Measurements from ENCODE around the gene COL6A2.

Gene COL6A2

DNA sequence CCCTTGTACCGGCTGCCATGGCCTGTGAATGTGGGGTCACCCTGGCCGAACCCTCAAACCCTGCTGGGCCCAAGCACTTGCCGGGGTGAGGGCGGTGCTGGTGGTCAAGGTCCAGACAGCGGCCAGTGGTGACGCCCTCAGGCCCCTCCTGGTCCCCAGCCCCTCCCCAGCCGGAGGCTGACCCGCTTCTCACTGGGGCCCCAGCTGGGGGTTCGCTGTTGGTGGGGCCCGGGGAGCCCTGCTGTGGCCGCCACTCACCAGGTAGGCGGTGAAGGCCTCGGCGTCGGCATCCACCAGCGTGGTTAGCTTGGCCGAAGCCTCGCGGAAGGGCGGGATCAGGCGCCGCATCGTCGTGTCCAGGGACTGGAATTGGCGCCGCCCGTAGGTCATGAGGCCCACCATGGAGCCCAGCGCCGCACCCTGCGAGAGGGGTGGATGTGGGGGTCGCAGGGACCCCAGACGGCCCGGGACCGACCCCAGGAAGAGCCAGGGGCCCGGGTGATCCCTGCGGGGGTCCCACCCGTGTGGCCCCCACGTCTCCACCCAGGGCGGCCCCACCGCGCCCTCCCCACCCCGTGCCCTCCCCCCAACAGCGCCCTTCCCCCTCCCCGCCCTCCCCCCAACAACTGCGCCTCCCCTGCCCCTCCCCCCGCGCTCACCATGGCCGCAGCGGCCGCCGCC, 47.4 kb downstream of the COL6A2 start:
- no peak for DNase-seq

DNA sequence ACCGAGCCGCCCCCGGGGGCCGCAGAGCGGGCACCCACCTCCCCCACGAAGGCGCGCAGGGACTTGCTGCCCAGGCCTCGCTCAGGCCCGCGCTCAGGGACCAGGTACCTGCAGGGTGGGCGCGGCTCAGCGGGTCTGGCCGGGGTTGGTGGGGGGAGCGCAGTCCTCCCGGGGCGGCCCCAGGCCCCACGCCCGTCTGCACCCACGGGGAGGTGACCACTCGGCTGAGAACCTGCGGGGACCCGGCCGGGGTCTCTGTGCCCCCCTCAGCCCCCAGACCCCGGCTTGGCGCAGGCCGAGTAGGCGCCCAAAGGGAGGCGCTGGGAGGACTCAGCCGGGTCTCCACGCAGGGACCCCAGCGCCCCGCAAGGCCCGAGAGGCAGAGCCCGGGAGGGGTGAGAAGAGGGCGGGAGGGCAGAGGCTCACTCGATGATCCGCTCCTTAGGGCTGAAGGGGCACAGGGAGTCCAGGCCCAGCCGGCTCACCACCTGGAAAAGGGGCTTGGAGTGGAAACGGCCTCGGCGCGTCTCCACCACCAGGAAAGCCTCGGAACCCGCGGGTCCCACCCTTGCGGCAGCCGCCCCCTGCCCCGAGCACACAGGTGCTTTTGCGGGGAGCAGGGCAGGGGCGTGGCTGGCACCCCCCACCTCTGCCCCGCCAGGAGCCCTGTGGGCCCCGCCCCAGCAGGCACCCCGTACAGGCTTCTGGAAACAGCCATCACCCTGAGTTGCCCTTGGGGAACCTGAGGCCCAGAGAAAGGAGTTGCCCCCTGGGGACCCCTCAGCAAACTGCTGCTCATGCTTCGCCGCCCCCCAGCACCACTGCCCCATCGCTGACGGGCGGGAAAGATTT, 48.2 kb downstream of the COL6A2 start:
- no peak for DNase-seq

DNA sequence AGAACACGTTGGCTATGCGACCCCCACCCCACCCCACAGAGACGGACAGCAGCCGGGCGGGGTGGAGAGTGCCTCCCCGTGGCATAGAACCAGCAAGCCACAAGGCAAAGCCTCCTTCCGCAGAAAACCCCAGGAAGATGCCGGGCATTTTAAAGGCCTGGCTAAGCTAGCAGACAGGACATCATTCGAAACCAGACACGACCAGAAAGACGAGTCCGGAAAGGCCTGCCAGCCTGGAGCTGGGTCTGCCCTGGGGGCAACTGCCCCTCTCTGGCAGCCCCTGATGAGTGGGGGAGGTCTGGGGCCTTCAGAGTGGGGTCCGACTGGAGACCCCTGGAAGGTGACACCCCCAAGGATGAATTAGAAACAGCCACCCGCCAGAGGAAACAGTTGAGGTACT, 48.9 kb downstream of the COL6A2 start:
- no peak for DNase-seq

DNA sequence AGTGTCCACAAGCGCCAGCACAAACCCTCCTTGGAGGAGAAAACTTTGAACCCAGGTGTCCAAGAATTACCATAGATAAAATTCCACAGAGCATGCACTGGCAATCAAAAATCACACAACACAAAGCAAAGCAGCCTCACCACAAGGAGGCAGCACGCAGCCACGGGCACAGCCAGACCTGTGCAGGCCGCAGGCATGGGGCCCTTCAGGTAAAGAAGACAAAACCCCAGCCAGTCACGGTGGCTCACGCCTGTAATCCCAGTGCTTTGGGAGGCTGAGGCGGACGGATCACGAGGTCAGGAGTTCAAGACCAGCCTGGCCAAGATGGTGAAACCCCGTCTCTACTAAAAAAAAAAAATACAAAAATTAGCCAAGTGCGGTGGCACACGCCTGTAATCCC, 49.5 kb downstream of the COL6A2 start:
- peak; percentile 38 to 45 for DNase-seq

DNA sequence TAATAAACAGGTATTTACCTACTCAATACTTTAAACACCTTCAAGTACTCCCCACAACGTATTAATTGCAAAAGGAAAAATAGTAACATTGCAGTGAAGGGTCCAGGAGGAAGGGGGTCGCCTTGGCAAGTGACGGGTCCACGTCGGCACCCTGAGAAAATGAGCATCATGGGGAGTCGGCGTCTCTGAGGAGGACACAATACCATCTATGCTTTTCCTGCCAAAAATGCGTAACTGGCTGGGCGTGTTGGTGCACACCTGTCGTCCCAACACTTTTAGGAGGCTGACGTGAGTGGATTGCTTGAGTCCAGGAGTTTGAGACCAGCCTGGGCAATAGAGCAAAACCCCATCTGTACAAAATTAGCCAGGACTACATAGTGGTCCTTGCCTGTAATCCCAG, 50.2 kb downstream of the COL6A2 start:
- DNase-seq: no peak

DNA sequence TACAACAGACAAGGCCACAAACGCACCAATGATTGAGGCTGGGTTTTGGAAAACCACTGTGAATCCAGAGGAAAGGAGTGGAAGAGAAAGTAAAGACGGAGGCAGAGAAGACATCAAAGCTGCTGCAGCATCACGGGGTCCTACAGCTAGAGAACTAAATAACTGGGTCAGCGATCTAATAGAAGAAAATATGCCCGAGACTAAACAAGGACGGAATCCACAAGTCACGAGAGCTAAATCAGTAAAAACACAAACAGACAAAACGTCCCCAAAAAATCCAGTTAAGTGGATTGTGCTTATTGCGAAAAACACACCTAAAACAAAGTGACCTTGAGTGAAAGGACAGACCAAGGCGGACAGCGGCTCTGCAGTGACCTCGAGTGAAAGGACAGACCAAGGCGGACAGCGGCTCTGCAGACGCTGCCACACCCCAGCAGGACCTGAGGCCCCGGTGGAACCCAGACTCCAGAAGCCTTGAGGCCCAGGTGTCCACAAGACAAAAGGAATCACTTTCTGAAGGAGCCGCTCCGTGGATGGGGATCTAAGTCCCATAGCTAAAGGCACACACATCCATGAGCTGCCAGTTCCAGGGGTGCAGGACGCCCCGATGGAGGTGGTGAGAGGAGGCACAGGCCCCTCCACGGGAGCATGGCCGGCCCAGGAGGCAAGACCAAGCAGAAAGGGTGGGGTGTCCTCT, 51.4 kb downstream of the COL6A2 start:
- DNase-seq: no peak

DNA sequence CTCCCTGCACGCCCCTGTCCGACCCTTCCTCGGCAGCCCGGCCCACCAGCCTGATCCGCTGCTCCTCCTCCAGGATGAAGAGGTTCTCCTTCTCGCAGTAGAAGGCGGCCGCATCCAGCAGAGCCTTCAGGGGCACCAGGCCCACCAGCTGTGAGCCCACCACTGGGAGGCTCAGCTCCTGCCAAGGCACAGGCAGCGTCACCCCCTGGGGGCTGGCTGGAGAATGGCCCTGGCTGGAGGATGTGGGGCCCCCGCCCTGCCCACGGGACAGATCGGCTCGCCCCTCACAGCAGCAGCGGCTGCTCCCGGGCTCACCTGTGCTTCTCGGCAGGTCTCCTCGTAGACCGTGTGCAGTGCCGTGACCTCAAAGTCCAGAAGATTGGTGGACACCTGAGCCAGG, 52.2 kb downstream of the COL6A2 start:
- no peak for DNase-seq

DNA sequence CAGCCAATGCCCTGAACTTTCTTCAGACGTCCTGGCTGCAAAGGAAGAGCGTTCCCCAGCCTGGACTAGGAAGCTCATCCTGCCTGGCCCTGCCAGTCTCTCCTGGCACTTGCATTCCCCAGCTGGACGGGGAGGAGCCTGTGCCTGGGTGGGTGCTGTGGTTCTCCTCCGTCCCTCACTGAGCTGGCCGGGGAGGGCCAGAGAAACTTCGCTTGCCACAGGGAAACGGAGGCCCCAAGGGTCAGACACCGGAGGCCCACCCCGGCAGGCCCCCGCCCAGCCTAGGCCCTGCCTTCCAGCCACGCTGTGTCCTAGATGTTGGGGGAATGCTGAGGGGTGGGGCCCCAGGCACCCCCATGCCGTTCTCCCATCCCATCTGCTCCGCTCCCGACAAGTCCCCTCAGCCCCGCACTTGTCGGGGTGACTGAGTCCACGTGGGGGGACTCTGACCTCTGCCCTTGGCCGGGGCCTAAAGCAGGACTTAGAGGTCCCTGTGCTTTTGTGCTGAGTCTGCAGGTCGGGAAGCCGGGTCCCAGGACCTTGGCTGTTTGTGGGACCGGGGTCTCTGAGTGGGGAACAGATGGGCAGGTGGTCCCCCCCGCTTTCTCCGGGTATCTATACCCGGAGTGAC, 52.7 kb downstream of the COL6A2 start:
- DNase-seq: no peak

DNA sequence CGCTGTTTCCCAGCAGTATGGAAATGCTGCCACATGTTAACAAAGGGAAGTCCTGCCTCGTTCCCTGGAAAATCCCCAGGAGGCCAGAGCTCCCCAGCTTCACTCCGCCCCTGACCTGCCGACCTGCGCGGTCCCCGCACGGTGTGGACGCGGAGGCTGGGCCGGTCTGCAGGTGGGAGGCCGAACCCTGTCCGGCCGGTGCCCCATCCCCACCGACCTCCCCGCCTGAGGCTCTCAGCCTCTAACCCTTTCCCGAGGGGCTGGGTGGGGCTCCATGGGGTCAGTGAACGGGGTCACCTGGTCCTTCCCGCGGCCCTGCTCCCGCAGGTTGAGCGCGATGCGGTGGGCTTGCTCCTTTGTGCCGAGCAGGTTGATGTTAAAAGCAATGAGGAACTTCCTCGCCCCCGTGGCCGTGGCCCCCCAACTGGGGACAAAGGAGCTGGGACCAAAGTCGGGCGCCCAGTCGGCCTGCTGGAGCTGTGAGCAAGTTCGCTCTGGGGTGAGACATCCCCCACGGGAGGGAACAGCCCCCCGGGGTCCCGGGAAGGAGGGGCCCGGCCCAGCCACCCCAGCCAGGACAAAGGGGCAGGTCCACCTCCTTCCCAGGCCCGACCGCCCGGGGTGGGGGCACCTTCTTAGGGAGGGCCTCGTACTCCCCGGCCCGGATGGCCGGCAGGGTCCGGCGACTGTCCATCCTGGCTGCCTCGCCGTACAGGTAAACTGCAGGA, 53.5 kb downstream of the COL6A2 start:
- DNase-seq: no peak

DNA sequence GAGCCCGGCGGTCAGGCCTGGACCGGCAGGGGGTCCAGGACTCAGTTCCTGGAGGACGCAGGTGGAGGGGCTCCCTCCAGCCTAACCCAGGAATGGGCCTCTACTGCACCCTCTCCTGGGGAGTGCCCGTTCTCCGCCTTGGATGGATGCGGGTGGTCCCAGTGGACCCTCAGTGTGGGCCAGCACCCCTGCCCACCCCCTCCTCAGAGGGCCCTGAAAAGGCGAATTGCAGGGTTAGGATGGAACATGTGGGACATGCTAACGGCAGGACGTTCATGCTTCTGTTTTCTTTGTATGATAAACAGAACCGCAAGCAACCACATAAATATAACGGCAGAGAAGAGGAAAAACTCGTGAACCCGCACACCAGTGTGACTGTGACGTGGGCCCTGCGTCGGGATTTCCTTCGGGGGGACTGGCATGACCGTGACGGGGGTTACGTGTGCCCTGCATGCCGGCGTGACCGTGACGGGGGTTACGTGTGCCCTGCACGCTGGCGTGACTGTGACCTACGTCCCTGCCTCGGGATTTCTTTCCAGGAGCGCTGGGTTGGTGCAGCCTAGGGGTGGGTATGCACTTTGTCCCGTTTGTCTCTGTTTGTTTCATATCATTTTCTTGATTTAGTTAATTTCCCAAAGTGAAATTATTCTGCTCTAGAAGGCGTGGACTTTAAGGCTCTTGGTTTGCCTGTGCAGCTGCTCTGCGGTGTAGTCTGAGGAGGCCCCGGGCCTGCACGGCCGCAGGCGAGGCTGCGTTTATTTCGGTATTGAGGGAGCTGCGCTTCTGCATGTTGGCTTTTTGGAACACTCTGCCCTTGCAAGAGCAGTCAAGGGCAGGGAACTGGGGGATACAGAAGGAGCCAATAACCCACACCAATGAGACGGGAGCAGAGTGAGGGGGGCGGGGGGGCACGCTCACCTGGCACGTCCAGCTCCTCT, 54.3 kb downstream of the COL6A2 start:
- DNase-seq: no peak

DNA sequence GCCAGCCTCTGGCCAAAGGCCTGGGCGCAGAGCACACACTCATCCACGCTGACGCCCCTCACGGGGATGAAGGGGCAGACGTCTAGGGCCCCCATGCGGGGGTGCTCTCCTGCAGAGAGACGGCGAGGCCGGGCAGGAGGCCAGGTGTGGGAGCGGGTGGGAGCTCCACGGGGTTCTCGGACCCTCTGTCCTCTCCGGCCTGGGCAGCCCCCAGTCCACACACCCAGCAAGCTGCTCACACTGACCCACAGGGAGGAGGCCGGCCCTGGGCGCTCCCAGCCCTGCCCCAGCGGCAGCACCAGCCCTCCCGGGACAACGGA, 55.0 kb downstream of the COL6A2 start:
- DNase-seq: no peak

DNA sequence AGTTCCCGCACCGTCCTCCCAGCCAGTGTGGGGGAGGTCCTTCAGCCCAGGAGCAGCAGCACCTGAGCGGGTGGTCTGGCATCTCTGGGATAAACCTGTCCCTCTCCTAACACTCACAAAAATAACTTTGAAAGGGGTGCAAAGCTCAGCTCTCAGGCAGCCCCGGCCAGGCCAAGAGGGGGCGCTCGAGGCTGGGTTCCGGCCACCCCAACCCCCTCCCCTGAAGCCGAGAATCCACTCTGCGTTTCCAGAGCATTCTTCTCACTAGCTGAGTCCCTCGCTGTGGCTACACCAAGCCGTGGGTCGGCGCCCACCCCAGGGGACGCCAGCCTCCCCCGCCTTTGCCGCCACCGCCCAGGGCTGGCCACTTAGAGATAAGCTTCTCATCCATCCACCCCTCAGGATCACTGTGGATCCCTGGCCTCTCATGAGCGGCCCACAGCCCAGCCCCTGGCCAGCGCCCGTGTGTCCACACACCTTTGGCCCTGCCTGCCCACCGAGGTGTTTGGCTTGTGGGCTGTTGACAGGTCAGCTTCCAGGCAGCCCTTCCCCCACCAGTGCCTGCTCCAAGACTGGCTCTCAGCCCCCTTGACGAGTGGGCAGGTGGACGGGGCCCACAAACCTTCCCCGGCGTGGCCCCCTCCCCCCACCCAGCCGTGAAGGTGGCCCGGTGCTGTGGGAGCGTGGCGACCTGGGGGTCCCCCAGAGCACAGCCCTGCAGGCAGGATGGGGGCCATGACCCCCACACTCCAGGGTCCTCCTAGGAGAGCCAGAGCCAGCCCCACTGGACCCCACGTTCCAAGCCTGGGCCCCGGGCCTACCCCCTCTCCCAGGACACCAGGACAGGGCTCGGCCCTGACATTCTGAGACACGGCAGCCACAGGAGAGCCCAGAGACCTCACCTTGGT, 55.6 kb downstream of the COL6A2 start:
- DNase-seq: peak; percentile 30 to 32

DNA sequence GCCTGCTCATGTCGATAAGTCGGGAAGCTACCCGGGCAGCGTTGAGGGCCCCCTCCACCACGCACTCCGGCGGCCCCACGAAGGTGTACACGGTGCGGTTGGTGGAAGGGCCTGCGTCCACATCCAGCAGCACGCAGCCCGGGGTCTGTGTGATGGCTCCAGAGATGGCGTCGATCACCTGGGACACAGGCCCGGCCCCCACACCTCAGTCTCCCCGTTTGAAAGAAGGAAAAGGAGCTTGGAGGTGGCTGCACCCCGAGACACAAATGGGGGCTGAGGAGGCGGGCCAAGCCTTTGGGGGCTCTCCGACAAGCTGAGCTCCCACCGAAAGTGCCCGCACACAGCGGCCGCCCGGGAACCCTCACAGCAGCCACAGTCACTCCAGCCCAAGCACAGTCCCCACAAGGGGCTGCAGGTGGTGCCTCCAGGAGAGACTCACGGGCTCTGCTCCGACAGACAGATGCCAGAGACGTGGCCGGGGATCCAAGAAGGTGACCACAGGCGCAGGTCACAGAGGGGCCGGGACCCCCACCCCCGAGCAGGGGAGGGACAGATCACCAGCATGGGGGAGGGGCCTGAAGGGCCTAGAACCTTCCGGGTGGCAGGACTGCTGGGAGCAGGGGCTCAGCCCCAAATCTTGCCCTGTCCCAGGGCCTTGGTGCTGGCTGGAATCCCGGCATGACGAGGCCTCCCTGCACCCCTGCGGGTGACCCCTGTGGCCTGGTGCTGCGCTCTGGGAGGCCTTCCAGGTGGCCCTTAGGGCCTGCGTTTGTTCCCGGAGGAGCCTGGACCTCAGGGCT, 56.4 kb downstream of the COL6A2 start:
- DNase-seq: no peak

DNA sequence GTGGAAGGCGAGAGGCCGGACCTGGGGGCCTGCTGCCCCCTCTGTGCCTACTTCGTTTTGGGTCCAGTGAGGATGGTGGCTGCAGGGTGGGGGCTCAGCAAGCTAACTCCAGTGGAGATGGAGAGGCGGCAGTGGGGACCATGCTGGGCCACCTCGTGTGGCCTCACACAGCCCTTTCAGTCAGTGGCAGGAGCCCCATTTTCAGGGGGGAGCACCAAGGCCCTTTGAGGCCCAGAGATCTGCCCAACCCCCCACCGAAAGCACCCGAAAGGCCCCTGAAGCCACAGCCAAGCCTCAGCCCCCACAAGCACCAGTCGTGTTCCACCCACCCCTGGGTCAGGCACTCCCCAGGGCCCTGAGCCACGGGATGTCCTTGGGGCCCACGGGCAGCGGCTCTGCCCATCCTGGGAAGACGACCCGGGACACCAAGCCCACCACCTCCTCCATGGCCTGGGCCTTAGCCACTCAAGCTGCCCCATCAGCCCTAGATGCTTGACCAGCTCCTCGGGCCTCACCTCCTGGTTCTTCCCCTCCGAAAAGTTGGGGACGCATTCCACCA, 57.1 kb downstream of the COL6A2 start:
- no peak for DNase-seq

DNA sequence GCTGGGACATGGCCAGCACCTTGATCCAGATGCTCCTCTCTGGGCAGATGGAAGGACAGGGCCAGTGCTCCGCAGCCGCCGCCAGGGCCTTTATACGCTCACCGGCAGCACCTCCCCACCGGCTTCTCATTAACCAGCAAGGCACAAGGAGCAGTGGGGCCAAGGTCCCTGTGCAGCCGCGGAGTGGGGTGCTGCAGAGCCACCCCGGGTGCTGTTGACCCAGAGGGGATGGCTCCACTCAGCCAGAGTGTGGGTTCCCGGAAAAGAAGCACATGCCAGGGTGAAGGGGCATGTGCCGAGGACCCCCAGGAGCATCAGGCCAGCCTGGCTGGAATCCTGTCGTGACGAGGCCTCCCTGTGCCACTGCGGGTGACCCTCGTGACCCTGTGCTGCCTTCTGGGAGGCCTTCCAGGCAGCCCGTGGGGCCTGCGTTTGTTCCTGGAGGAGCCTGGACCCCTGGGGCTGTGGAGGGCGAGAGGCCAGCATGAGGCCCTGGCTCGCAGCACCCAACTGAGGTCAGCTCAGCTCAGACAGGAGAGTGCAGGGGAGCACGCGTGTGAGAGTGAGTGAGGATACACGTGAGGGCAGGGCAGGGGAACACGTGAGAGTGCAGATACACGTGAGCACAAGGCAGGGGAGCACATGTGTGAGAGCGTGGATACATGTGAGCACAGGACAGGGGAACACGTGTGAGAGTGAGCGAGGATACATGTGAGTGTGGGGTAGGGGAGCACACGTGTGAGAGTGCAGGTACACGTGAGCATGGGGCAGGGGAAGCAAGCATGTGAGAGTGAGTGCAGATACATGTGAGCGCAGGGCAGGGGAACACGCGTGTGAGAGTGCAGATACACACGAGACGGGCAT, 57.8 kb downstream of the COL6A2 start, which contains the start of gene FTCD:
Gene FTCD, minus strand, starts transcription at position 66 of the 864 bp plus-strand sequence. Its CDS starts 56 bp downstream, at position 10.
- DNase-seq: no peak

DNA sequence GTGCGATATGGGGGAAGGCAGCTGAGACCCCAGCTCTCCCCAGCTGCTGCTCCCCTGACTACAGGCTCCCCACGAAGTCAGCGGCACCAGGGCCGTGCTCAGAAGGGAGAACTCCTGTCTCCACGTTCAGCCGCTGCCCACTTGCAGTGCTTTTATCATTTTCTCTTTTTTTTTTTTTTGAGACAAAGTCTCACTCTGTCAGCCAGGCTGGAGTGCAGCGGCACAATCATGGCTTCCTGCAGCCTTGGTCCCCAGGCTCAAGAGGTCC, 58.4 kb downstream of the COL6A2 start:
- no peak for DNase-seq

DNA sequence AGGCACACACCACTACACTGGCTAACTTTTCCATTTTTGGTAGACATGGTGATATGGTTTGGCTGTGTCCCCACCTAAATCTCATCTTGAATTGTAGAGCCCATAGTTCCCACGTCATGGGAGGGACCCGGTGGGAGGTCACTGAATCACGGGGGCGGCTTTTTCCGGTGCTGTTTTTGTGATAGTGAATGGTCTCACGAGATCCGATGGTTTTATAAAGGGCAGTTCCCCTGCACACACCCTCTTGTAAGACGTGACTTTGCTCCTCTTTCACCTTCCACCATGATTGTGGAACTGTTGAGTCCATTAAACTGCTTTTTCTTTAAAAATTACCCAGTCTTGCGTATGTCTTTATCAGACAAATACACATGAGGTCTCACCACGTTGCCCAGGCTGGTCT, 58.8 kb downstream of the COL6A2 start:
- DNase-seq: no peak

DNA sequence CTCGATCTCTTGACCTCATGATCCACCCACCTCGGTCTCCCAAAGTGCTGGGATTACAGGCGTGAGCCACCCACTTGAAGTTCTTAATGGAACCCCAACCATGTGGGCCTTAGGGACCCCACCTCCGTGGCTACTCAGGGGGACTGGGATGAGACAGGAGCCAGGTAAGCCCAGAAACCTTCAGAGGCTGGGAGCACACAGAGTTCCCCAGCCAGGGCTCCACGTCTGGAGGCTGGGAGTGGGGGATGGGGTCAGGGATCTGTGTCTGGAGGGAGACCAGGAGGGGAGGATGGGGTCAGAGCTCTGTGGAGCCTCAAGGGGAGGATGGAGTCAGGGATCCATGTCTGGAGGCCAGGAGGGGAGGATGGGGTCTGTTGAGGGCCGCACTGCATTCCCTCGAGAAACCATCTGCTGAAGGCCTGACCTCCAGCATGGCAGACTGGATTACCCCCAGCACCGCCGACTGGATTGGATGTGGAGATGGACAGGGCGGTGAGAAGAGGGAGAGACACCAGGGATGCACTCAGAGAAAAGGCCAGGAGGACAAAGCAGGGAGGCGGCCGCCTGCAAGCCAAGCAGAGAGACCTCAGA, 59.6 kb downstream of the COL6A2 start:
- no peak for DNase-seq

Measured in activated CD4-positive, alpha-beta T cell treated with anti-CD3 and anti-CD28 coated beads, Interleukin-2, amount 50 U/mL, for 4 hours (primary cell).